AG08396 (cell line): ENCODE data around the gene JUND.
"Not testable (repeated sequence)": the region's sequence is repeated elsewhere in the genome, so short reads cannot be mapped to it uniquely, and the experiment has no call there.

Experiments used
- DNase-seq: peaks from one replicate; pipeline ENCODE4 v3.0.0; 2012; ENCODE audit warnings: low spot score, mixed read lengths

JUND gene

DNA sequence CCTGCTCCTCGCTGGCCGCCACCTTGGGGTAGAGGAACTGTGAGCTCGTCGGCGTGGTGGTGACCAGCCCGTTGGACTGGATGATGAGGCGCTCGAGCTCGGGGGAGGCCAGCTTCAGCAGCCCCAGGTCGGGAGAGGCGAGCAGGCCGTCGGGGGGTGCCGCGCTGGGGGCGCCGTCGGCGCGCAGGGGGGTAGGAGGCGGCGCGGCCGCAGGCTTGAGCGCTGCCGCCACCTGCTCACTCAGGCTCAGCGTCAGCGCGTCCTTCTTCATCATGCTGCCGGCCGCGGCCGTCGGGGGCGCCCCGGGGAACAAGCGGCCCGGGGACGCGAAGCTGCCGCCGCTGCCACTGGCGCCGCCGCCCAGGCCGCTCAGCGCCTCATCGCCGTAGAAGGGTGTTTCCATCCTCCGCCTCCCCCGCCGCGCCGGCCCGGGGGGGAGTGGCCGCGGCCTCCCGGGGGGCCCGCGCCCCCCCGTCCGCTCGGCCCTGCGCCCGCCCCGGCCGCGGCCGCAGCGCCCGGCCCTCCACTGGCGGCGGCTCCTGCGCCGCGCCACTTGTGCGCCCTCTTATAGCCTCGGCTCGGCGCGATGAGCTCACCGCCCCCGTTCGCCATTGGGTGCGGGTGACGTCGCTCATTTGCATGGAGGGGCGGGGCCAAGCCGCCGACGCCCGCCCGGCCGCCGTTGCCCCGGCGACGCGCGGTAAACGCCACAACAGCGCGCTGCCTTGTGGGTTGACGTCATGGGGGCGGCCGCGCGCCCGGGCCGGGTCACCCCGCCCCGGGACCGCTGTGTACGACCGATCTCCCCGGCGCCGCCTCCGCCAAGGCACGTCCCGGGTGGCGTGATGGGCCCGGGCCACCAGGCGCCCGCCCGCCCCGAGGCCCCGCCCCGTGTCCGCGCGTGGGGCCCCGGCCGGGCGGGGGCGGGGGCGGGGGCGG lies at the start of gene JUND:
TSS of gene JUND (minus strand) at position 541 of the 939 bp plus-strand sequence. CDS start at position 403, 138 bp downstream.
- DNase-seq, result peak; percentile 99

DNA sequence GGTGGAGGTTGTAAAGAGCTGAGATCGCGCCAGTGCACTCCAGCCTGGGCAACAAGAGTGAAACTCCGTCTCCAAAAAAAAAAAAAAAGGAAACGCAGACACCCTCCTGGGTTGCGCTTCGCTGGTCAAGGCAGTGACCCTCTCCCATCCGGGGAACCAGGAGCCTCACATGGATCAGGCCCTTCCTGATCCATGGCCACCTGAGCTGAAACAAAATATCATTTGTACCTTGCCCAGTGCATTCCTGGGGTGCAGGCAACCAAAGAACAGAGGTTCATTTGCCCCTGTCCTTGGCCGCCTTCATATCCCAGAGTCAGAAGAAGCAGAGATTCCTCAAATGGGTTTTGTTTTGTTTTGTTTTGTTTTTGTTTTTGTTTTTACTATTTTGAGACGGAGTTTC lies 49.4 kb upstream of the JUND start:
- DNase-seq, result no peak

GRCh38 chr19:18329035-18329376 lies 47.6 kb upstream of the JUND start:
- DNase-seq, result no peak

GRCh38 chr19:18328340-18329034 lies 47.1 kb upstream of the JUND start:
- peak; percentile 98 for DNase-seq

GRCh38 chr19:18326772-18327171 lies 45.4 kb upstream of the JUND start:
- no peak for DNase-seq

- not testable (repeated sequence) for DNase-seq
These were observed 42.9 kb upstream of the JUND start for GRCh38 chr19:18324373-18324731.

DNA sequence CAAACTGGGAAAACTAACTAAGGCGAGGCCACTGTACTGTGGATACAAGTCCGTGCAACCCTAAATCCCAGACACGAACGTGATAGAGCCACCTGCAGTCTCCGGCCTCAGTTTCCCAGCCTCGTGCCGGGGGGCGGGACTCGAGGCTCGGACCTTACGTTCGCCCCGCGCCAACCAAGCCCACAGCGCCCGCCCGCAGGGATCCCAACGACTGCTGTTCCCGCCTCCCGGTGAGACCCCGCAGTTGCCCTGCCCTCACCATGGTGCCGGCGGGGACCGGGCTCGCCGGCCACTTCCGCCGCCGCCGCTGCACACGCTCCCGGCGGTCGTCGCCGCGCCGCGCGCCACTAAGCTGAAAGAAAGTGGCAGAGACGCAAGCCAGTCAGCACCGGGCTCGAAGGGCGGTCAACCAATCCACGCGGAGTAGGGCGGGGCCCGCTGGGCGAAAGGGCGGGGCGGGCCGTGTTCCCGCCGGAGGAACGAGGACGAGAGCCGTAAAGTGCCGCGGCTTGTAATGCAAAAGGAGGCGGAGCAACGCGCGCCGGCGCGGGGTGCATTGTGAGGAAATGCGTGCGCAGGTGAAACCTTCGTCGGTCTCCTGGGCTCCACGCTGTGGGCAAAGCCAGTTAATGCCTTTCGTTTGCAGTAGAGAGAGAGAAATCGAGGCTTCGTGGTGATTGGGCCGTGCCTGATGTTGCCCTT lies 41.5 kb upstream of the JUND start, which contains the start of gene LSM4:
TSS of gene LSM4 (minus strand) at position 318 of the 702 bp plus-strand sequence. CDS start at position 262, 56 bp downstream.
- DNase-seq, result peak; percentile 99

- peak; percentile 78 for DNase-seq
These were observed 40.9 kb upstream of the JUND start for GRCh38 chr19:18322318-18322758.

GRCh38 chr19:18321734-18322102 lies 40.3 kb upstream of the JUND start:
- DNase-seq, result peak; percentile 18

- DNase-seq, result no peak
These were observed 39.7 kb upstream of the JUND start for GRCh38 chr19:18320865-18321733.

DNA sequence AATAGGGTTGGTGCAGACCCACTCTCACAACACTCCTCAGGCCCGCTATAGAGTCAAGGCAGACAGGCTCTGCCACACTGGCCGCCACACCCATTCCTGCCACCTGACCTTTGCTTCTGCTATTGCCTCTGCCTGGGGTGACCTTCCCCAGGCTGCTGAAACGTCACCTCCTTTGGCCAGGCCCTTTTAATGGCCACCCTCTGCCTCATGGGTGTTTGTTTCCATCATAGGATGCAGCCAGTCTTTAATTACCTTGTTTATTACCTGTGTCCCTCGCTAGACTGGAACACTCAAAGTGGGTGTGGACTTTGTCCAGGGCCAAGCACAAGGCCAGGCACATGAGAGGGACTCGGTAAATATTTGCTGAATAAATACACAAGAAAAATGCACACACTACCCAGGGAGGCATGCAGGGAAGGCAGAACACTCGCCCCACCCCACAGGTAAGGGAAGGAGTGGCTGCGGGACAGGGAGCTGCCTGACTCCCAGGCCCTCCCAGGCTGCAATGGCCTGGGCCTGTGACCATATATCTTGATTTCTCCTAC lies 38.2 kb upstream of the JUND start:
- no peak for DNase-seq

DNA sequence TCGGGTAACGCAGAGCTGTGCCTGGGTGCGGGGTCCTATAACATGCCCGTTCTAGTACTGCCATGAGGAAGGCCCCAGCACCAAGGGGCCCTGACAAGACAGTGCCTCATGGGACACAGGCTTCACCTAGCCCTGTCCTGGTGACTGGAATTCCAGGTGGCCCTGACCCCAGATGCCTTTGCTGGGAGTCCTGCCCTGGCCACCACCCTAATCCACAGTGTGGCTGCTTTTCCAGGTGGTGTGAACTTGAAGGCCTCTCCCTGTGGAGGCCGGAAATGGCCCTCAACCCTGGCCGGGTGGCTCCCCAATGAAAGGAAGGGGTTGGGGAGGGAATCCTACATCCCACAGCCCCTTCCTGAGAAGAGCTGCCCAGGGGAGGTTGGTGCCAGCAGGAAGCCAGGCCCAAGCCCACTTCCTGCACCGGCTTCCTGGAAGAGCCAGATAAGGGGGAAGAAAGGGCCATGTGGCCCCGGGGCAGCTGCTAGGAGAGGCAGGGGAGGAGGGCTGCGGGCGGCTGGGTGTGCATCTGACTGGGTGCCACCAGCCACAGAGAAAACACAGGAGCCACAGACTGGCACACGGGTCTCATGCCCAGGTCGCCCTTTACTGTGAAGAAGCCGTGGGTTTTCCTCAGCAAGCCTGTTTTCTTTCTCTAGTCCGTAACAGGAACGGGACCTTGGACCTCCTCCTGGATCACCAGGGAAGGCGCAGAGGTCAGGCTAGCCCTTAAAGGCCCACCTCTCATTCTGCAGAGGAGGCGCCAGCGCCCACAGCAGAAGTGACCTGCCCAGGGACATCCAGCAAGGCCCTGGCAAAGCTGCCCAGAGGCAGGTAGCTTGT lies 36.8 kb upstream of the JUND start:
- DNase-seq, result no peak

- peak; percentile 6 for DNase-seq
These were observed 32.0 kb upstream of the JUND start for GRCh38 chr19:18313398-18313797.

GRCh38 chr19:18312092-18312534 lies 30.7 kb upstream of the JUND start:
- peak; percentile 2 for DNase-seq

DNA sequence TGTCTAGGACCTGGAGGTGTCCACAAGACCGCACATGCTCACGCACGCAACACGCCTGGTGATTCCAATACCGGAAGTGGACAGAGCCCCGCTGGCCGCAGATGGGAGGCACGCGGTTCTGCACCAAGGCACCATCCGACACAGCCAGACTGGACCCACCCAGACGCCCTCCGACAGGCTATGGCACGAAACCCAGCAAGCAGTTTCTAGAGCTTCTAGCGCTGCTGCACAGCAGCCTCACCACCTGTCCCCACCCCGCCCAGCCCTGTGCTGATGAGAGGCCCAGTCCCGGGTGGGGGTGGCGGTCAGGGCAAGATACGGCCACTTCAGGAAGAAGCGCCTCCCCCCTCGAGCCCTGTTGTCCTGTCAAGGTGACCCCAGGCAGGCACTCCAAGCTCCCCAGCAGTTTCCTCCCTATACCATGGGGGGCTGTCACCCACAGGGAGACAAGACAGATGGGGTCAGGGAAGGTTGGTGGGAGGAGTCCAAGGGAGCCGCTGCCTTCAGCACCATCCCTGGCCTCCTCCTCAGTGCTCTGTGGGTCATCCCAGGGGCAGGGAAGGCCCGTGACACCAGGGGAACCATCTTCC lies 30.2 kb upstream of the JUND start:
- no peak for DNase-seq

DNA sequence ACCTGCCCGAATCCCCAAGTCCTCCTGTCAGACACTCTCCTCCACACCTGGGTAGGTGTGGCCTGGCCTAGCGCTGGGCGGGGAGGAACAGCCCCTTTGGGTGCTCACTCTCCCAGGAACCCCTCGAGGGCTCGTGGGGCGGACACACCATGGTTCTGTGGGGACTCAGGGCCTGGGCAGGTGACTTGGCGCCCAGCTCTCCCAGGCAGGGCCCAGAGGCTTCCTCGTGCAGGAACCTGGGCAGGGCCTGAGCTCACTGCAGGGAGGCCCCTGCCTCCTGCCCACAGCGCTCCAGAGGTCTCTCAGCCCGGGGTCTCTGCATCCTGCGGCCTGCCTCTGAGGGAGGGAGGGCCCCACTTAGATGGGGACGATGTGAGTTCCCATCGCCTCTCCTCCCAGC lies 29.5 kb upstream of the JUND start:
- DNase-seq, result no peak

DNA sequence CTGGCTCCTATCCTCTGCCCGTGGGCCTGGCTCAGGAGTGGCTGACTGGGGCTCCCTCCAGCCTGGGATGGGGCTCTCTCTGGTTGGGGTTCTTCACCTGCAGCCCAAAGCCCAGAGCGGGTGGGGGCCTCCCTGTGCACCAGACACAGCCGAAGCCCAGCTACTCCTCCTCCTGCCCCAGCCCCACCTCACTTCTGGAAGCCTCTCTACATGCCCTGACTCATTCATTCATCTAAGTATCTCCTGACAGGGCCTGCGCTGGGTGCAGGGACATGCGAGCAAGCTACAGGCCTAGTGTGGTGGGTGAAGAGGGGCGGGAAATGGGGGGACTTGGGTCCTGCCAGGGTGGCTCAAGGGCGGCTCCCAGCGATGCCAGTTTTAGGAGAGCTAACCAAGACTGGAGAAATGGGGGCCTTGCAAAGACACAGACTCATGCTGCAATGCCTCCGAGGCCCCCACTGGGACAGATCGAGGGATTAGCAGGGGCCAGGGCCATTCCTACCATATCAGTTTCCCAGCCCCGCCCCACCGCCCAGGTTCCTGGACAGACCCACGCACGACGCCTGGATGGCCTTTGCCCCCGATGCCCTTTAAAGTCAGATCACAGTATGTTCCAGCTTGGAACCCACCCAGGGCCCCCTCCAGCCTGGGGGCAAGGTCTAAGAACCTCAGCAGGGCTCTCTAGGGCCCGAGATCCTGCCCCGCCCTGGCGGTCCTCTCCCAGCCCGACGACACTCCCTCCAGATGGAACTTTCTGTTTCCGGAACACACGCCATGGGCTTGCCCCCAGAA lies 28.9 kb upstream of the JUND start:
- DNase-seq, result peak; percentile 3

DNA sequence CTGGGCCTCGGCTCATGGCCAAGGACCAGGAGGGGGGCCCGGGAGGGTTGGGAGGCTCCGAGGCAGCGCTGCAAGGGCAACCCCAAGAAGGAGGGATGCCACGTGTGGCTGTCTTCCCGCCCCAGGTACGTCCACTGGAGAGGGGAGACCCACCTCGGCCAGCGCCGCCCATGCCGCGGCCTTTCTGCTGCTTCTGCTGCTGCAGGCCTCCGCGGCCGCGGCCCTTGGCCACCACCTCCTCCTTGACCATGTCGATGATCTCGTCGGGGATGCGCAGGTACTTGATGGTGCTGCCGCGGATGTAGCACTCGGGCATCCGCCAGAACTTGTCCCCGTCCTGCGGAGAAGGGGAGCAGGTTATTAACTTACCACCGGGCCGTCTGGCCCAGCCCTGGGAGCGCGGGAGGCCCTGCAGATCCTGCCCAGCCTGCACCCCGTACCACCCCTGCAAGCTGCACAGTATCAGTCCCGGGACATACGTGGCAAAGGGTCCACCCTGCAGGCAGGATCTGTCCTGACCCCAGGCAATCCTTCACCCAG lies 28.2 kb upstream of the JUND start:
- peak; percentile 3 for DNase-seq

DNA sequence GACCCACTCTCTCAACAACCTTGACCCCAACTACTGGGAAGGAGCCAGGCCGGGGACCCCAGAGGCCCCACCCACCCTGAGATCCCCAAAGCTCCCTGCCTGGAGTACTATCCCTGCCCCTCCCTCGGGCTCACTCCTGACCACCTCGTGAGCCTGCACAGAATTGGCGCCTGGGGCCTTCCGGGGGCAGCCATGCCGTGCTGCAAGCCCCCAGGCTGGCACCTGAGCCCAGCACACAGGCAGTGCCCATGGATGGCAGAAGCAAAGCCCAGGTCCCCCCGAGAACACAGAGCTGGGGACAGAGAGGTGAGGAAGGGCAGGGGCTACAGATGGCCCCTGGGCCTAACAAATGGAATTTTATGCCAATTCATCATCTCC lies 27.5 kb upstream of the JUND start:
- DNase-seq, result no peak
